Neural cell (in vitro differentiated cells): ENCODE data around the gene DPP6. TPM values are rescaled to one million over a fixed set of nuclear protein-coding genes. Genes with fewer than 3 reads are reported as not detected.

Experiments used
- H2AFZ ChIP-seq: fragments of 200-600, 300-800 bp; sonication (generic), shearing (Covaris generic); 2 replicates; pipeline ENCODE4 v1.6.0; 2014; ENCODE audit warnings: low read depth, mild to moderate bottlenecking, antibody characterized with exemption, low read length, moderate library complexity
- H3F3A ChIP-seq: fragments of 200-600 bp; shearing (Covaris generic); 2 replicates; pipeline ENCODE4 v1.6.1; 2016; ENCODE audit warnings: mild to moderate bottlenecking, moderate library complexity, mixed read lengths, antibody characterized with exemption, low read length; ENCODE audit not compliant: insufficient read depth, poor library complexity, severe bottlenecking
- H3K27ac ChIP-seq: fragments of 200-600, 300-800 bp; sonication (generic), shearing (Covaris generic); 2 replicates; pipeline ENCODE4 v1.5.1; 2014; ENCODE audit warnings: mild to moderate bottlenecking, low read length, moderate library complexity
- H3K27me3 ChIP-seq: fragments of 300-800, 200-600 bp; sonication (generic), shearing (Covaris generic); 2 replicates; pipeline ENCODE4 v1.6.0; 2014; ENCODE audit warnings: mild to moderate bottlenecking, low read depth, low read length, moderate library complexity; ENCODE audit not compliant: insufficient read depth
- H3K36me3 ChIP-seq: fragments of 300-800, 200-600 bp; sonication (generic), shearing (Covaris generic); 2 replicates; pipeline ENCODE4 v1.5.1; 2014; ENCODE audit warnings: mild to moderate bottlenecking, antibody characterized with exemption, low read length, moderate library complexity; ENCODE audit not compliant: insufficient read depth
- H3K4me2 ChIP-seq: fragments of 300-800, 200-600 bp; sonication (generic), shearing (Covaris generic); 2 replicates; pipeline ENCODE4 v1.6.0; 2014; ENCODE audit warnings: mild to moderate bottlenecking, low read length
- H3K4me3 ChIP-seq: fragments of 300-800, 200-600 bp; sonication (generic), shearing (Covaris generic); 2 replicates; pipeline ENCODE4 v1.5.1; 2014; ENCODE audit warnings: mild to moderate bottlenecking, low read length, moderate library complexity
- H3K79me2 ChIP-seq: fragments of 200-600 bp; shearing (Covaris generic); replicated peaks from 2 replicates; pipeline ENCODE4 v1.6.0; 2014; ENCODE audit warnings: mild to moderate bottlenecking, low read length, moderate library complexity; ENCODE audit not compliant: insufficient read depth
- H3K9ac ChIP-seq: fragments of 300-800, 200-600 bp; sonication (generic), shearing (Covaris generic); 2 replicates; pipeline ENCODE4 v1.6.1; 2016; ENCODE audit warnings: mild to moderate bottlenecking, low read length, mixed read lengths
- H3K9me2 ChIP-seq: fragments of 200-600 bp; shearing (Covaris generic); 2 replicates; pipeline ENCODE4 v1.6.1; 2016; ENCODE audit warnings: mild to moderate bottlenecking, low read length, mixed read lengths; ENCODE audit not compliant: insufficient read depth
- H3K9me3 ChIP-seq: fragments of 200-600, 300-800 bp; sonication (generic), shearing (Covaris generic); 2 replicates; pipeline ENCODE4 v1.6.1; 2016; ENCODE audit warnings: mild to moderate bottlenecking, mixed run types, low read length, moderate library complexity, mixed read lengths
- H4K20me1 ChIP-seq: fragments of 200-600 bp; shearing (Covaris generic); 2 replicates; pipeline ENCODE4 v1.6.1; 2016; ENCODE audit warnings: mild to moderate bottlenecking, mixed run types; ENCODE audit not compliant: insufficient read depth
- CTCF ChIP-seq: fragments of 450-650 bp; IDR thresholded peaks from 2 replicates; pipeline ENCODE4 v1.5.1; 2014; ENCODE audit warnings: antibody characterized with exemption, mild to moderate bottlenecking, moderate library complexity; ENCODE audit not compliant: poor library complexity, severe bottlenecking
- EP300 ChIP-seq: fragments of 450-650 bp; conservative IDR thresholded peaks from 2 replicates; pipeline ENCODE4 v1.6.1; 2014; ENCODE audit warnings: antibody characterized with exemption, mild to moderate bottlenecking, moderate library complexity; ENCODE audit not compliant: poor library complexity, severe bottlenecking
- EZH2 ChIP-seq: fragments of 200-600, 300-800 bp; shearing (Covaris generic), sonication (generic); IDR thresholded peaks from 2 replicates; pipeline ENCODE4 v1.6.1; 2014; ENCODE audit warnings: antibody characterized with exemption, low read length, borderline replicate concordance, mild to moderate bottlenecking; ENCODE audit not compliant: insufficient read depth, poor library complexity, severe bottlenecking
- MXI1 ChIP-seq: fragments of 450-650 bp; conservative IDR thresholded peaks from 2 replicates; pipeline ENCODE4 v1.6.1; 2014; ENCODE audit warnings: antibody characterized with exemption, mild to moderate bottlenecking; ENCODE audit not compliant: poor library complexity, severe bottlenecking
- POLR2AphosphoS5 ChIP-seq: IDR thresholded peaks from 2 replicates; pipeline ENCODE4 v1.6.1; 2012
- RAD21 ChIP-seq: fragments of 450-650 bp; conservative IDR thresholded peaks from 2 replicates; pipeline ENCODE4 v1.6.1; 2014; ENCODE audit warnings: antibody characterized with exemption, mild to moderate bottlenecking, moderate library complexity
- REST ChIP-seq: IDR thresholded peaks from 2 replicates; pipeline ENCODE4 v1.6.1; 2012; ENCODE audit warnings: borderline replicate concordance
- SMC3 ChIP-seq: fragments of 450-650 bp; conservative IDR thresholded peaks from 2 replicates; pipeline ENCODE4 v1.6.1; 2014; ENCODE audit warnings: antibody characterized with exemption, mild to moderate bottlenecking, moderate library complexity; ENCODE audit not compliant: poor library complexity
- TAF1 ChIP-seq: IDR thresholded peaks from 2 replicates; pipeline ENCODE4 v1.6.1; 2012; ENCODE audit warnings: low read depth
- polyA plus RNA-seq: library from polyadenylated mRNA; depleted of rRNA; stranded (reverse); fragments of >200 nt; gene quantifications from 2 replicates; pipeline ENCODE4 v1.2.3, GENCODE V29; 2014

The DPP6 gene
- polyA plus RNA-seq, 1 donor from 2014 or later = 20.4 TPM

- Histone ChIP-seq H4K20me1 (no peaks in the 10 kb centered on the region), H3K9me3 (no peaks in the 10 kb centered on the region), H3K4me2 (no peak overlapping the region), H3K9me2 (no peaks in the 10 kb centered on the region), H2AFZ (no peak overlapping the region), H3K27me3 (no peaks in the 10 kb centered on the region), H3K36me3 (no peaks in the 10 kb centered on the region), H3K4me3 (no peak overlapping the region), H3K27ac (no peak overlapping the region), H3K9ac (no peak overlapping the region), H3K79me2 (no peaks in the 10 kb centered on the region), H3F3A (no peaks in the 10 kb centered on the region)
- no peak for TF ChIP-seq RAD21
- TF ChIP-seq REST = no peak
- no peak for TF ChIP-seq MXI1
- TF ChIP-seq SMC3 = no peak
- TF ChIP-seq EP300 = no peak
- no peak for TF ChIP-seq CTCF
- no peak for TF ChIP-seq POLR2AphosphoS5
- no peak for TF ChIP-seq EZH2
- no peak for TF ChIP-seq TAF1
Observed at GRCh38 chr7:154188330-154188729, 136.1 kb downstream of the DPP6 start.

GRCh38 chr7:154195266-154195665 is 143.1 kb downstream of the DPP6 start:
- no peak overlapping the region for H3K9ac ChIP-seq
- TF ChIP-seq EP300 (no peak), REST (no peak), MXI1 (no peak), CTCF (no peak), EZH2 (no peak), SMC3 (no peak), RAD21 (no peak)
- H3K27me3 ChIP-seq = no peaks in the 10 kb centered on the region
- H3K27ac ChIP-seq = no peak overlapping the region
- no peaks in the 10 kb centered on the region for H4K20me1 ChIP-seq
- no peaks in the 10 kb centered on the region for H3K9me3 ChIP-seq
- no peaks in the 10 kb centered on the region for H3K9me2 ChIP-seq
- no peaks in the 10 kb centered on the region for H3F3A ChIP-seq
- no peaks in the 10 kb centered on the region for H3K36me3 ChIP-seq
- no peak overlapping the region for H2AFZ ChIP-seq
- no peak overlapping the region for H3K4me3 ChIP-seq
- H3K4me2 ChIP-seq = no peak overlapping the region
- H3K79me2 ChIP-seq = no peaks in the 10 kb centered on the region
